Measurements from ENCODE around the gene DUSP15. TPM values are rescaled to one million over a fixed set of nuclear protein-coding genes. Genes with fewer than 3 reads are reported as not detected.
"Not testable (repeated sequence)": the region's sequence is repeated elsewhere in the genome, so short reads cannot be mapped to it uniquely, and the experiment has no call there.

DUSP15 gene
- total and polyA plus RNA-seq, 5 donors from 2014 or later: not detected

- Histone ChIP-seq H3K27ac (ENCODE audit: insufficient read depth, low read length, poor library complexity, severe bottlenecking) (no peak within 1 kb of the TSS), H3K4me1 (ENCODE audit: control insufficient read depth, insufficient read depth, low read length, poor library complexity, severe bottlenecking) (peaks cover 6% of the 10 kb centered on the region), H3K27me3 (ENCODE audit: control insufficient read depth, insufficient read depth, low read length) (no peaks in the 10 kb centered on the region), H3K4me3 (ENCODE audit: low read depth, low read length) (no peak within 1 kb of the TSS), H3K9me3 (ENCODE audit: control insufficient read depth in 2 of 2, low read length in 2 of 2) (no peaks in the 10 kb centered on the region), H3K36me3 (ENCODE audit: control insufficient read depth, insufficient read depth, low read length) (no peaks in the 10 kb centered on the region)
- Mint-ChIP-seq H3K27me3 (no peaks in the 10 kb centered on the region), H3K4me1 (peaks cover 0 to 12% (median 1%) of the 10 kb centered on the region in 4 donors), H3K36me3 (no peaks in the 10 kb centered on the region), H3K9me3 (no peaks in the 10 kb centered on the region), H3K27ac (peak within 1 kb of the TSS in 1 of 3 donors; percentile 38), H3K4me3 (no peak within 1 kb of the TSS)
- no peak for ATAC-seq (ENCODE audit: low read depth in 2 of 2)
- no peak for DNase-seq
These were observed 51.1 kb downstream of the DUSP15 start, which contains the start of gene MYLK2 for GRCh38 chr20:31819083-31819784. MYLK2 (plus strand) TSS chr20:31819356; CDS start chr20:31819581, 225 bp downstream.

- no peak overlapping the region for H3K4me3 ChIP-seq (ENCODE audit: low read depth, low read length)
- peak overlapping the region in 1 of 3 donors; percentile 38 for H3K27ac Mint-ChIP-seq
- no peaks in the 10 kb centered on the region for H3K9me3 Mint-ChIP-seq
- no peaks in the 10 kb centered on the region for H3K36me3 Mint-ChIP-seq
- DNase-seq: no peak
- no peaks in the 10 kb centered on the region for H3K27me3 ChIP-seq (ENCODE audit: control insufficient read depth, insufficient read depth, low read length)
- no peaks in the 10 kb centered on the region for H3K36me3 ChIP-seq (ENCODE audit: control insufficient read depth, insufficient read depth, low read length)
- no peaks in the 10 kb centered on the region for H3K9me3 ChIP-seq (ENCODE audit: control insufficient read depth in 2 of 2, low read length in 2 of 2)
- ATAC-seq (ENCODE audit: low read depth in 2 of 2): no peak
- peaks cover 6% of the 10 kb centered on the region for H3K4me1 ChIP-seq (ENCODE audit: control insufficient read depth, insufficient read depth, low read length, poor library complexity, severe bottlenecking)
- peaks cover 0 to 8% (median 1%) of the 10 kb centered on the region in 4 donors for H3K4me1 Mint-ChIP-seq
- H3K4me3 Mint-ChIP-seq: no peak overlapping the region
- no peak overlapping the region for H3K27ac ChIP-seq (ENCODE audit: insufficient read depth, low read length, poor library complexity, severe bottlenecking)
- H3K27me3 Mint-ChIP-seq: no peaks in the 10 kb centered on the region
These were observed 51.9 kb downstream of the DUSP15 start for GRCh38 chr20:31818376-31818908.

- Mint-ChIP-seq H3K36me3 (no peaks in the 10 kb centered on the region), H3K4me3 (no peak overlapping the region), H3K27me3 (no peaks in the 10 kb centered on the region), H3K4me1 (peaks cover 0 to 4% (median 0%) of the 10 kb centered on the region in 4 donors), H3K27ac (no peak overlapping the region), H3K9me3 (no peaks in the 10 kb centered on the region)
- no peaks in the 10 kb centered on the region for H3K36me3 ChIP-seq (ENCODE audit: control insufficient read depth, insufficient read depth, low read length)
- DNase-seq (no peak), ATAC-seq (ENCODE audit: low read depth in 2 of 2) (no peak)
- no peak overlapping the region for H3K27ac ChIP-seq (ENCODE audit: insufficient read depth, low read length, poor library complexity, severe bottlenecking)
- H3K4me3 ChIP-seq (ENCODE audit: low read depth, low read length): no peak overlapping the region
- H3K9me3 ChIP-seq (ENCODE audit: control insufficient read depth in 2 of 2, low read length in 2 of 2): no peaks in the 10 kb centered on the region
- H3K27me3 ChIP-seq (ENCODE audit: control insufficient read depth, insufficient read depth, low read length): no peaks in the 10 kb centered on the region
- H3K4me1 ChIP-seq (ENCODE audit: control insufficient read depth, insufficient read depth, low read length, poor library complexity, severe bottlenecking): no peaks in the 10 kb centered on the region
These were observed 52.9 kb downstream of the DUSP15 start for GRCh38 chr20:31817461-31817860.

GRCh38 chr20:31816221-31816620 lies 54.1 kb downstream of the DUSP15 start:
- Histone ChIP-seq H3K36me3 (ENCODE audit: control insufficient read depth, insufficient read depth, low read length) (no peaks in the 10 kb centered on the region), H3K4me1 (ENCODE audit: control insufficient read depth, insufficient read depth, low read length, poor library complexity, severe bottlenecking) (no peaks in the 10 kb centered on the region), H3K27ac (ENCODE audit: insufficient read depth, low read length, poor library complexity, severe bottlenecking) (no peak overlapping the region), H3K9me3 (ENCODE audit: control insufficient read depth in 2 of 2, low read length in 2 of 2) (no peaks in the 10 kb centered on the region), H3K4me3 (ENCODE audit: low read depth, low read length) (no peak overlapping the region), H3K27me3 (ENCODE audit: control insufficient read depth, insufficient read depth, low read length) (no peaks in the 10 kb centered on the region)
- H3K9me3 Mint-ChIP-seq: no peaks in the 10 kb centered on the region
- no peak for DNase-seq
- ATAC-seq (ENCODE audit: low read depth in 2 of 2): no peak
- no peaks in the 10 kb centered on the region for H3K36me3 Mint-ChIP-seq
- H3K4me1 Mint-ChIP-seq: no peaks in the 10 kb centered on the region
- no peak overlapping the region for H3K4me3 Mint-ChIP-seq
- H3K27ac Mint-ChIP-seq: no peak overlapping the region
- no peaks in the 10 kb centered on the region for H3K27me3 Mint-ChIP-seq

GRCh38 chr20:31815408-31816188 lies 54.7 kb downstream of the DUSP15 start:
- no peak overlapping the region for H3K4me3 Mint-ChIP-seq
- H3K27ac Mint-ChIP-seq: no peak overlapping the region
- H3K27me3 Mint-ChIP-seq: no peaks in the 10 kb centered on the region
- H3K27ac ChIP-seq (ENCODE audit: insufficient read depth, low read length, poor library complexity, severe bottlenecking): no peak overlapping the region
- DNase-seq: no peak
- no peaks in the 10 kb centered on the region for H3K36me3 ChIP-seq (ENCODE audit: control insufficient read depth, insufficient read depth, low read length)
- no peaks in the 10 kb centered on the region for H3K27me3 ChIP-seq (ENCODE audit: control insufficient read depth, insufficient read depth, low read length)
- no peak overlapping the region for H3K4me3 ChIP-seq (ENCODE audit: low read depth, low read length)
- H3K36me3 Mint-ChIP-seq: no peaks in the 10 kb centered on the region
- no peaks in the 10 kb centered on the region for H3K4me1 Mint-ChIP-seq
- no peaks in the 10 kb centered on the region for H3K9me3 ChIP-seq (ENCODE audit: control insufficient read depth in 2 of 2, low read length in 2 of 2)
- no peaks in the 10 kb centered on the region for H3K9me3 Mint-ChIP-seq
- no peak for ATAC-seq (ENCODE audit: low read depth in 2 of 2)
- no peaks in the 10 kb centered on the region for H3K4me1 ChIP-seq (ENCODE audit: control insufficient read depth, insufficient read depth, low read length, poor library complexity, severe bottlenecking)

GRCh38 chr20:31814142-31814541 lies 56.2 kb downstream of the DUSP15 start:
- H3K4me1 Mint-ChIP-seq; H3K9me3 ChIP-seq (ENCODE audit: control insufficient read depth in 2 of 2, low read length in 2 of 2); H3K36me3 ChIP-seq (ENCODE audit: control insufficient read depth, insufficient read depth, low read length); H3K9me3 Mint-ChIP-seq; H3K27me3 Mint-ChIP-seq; H3K4me1 ChIP-seq (ENCODE audit: control insufficient read depth, insufficient read depth, low read length, poor library complexity, severe bottlenecking); H3K27me3 ChIP-seq (ENCODE audit: control insufficient read depth, insufficient read depth, low read length); H3K4me3 ChIP-seq (ENCODE audit: low read depth, low read length); H3K36me3 Mint-ChIP-seq; DNase-seq; H3K4me3 Mint-ChIP-seq; ATAC-seq (ENCODE audit: low read depth in 2 of 2); H3K27ac ChIP-seq (ENCODE audit: insufficient read depth, low read length, poor library complexity, severe bottlenecking): not testable (repeated sequence)
- H3K27ac Mint-ChIP-seq: peak overlapping the region in 1 of 3 donors; percentile 14

- Mint-ChIP-seq H3K27ac (no peak overlapping the region), H3K9me3 (no peaks in the 10 kb centered on the region), H3K27me3 (no peaks in the 10 kb centered on the region), H3K4me3 (no peak overlapping the region), H3K4me1 (no peaks in the 10 kb centered on the region), H3K36me3 (no peaks in the 10 kb centered on the region)
- no peak for ATAC-seq (ENCODE audit: low read depth in 2 of 2)
- H3K4me3 ChIP-seq (ENCODE audit: low read depth, low read length): no peak overlapping the region
- H3K9me3 ChIP-seq (ENCODE audit: control insufficient read depth in 2 of 2, low read length in 2 of 2): no peaks in the 10 kb centered on the region
- H3K27me3 ChIP-seq (ENCODE audit: control insufficient read depth, insufficient read depth, low read length): no peaks in the 10 kb centered on the region
- no peak for DNase-seq
- no peak overlapping the region for H3K27ac ChIP-seq (ENCODE audit: insufficient read depth, low read length, poor library complexity, severe bottlenecking)
- no peaks in the 10 kb centered on the region for H3K36me3 ChIP-seq (ENCODE audit: control insufficient read depth, insufficient read depth, low read length)
- H3K4me1 ChIP-seq (ENCODE audit: control insufficient read depth, insufficient read depth, low read length, poor library complexity, severe bottlenecking): no peaks in the 10 kb centered on the region
These were observed 56.7 kb downstream of the DUSP15 start for GRCh38 chr20:31813611-31814010.

Data from CD4-positive, CD25-positive, alpha-beta regulatory T cell (primary cell).